ENCODE results near the gene NAA38. TPM values are rescaled to one million over a fixed set of nuclear protein-coding genes. Genes with fewer than 3 reads are reported as not detected.
A peak's percentile ranks its signal among the peaks of the same experiment; 100 is the strongest.

The NAA38 gene
- total RNA-seq, 1 donor from 2014 or later = 52.6 TPM

- H3K36me3 Mint-ChIP-seq (ENCODE audit: low read depth) = peaks cover 21% of the 10 kb centered on the region
- H3K27me3 Mint-ChIP-seq (ENCODE audit: low read depth) = no peaks in the 10 kb centered on the region
- H3K4me1 Mint-ChIP-seq (ENCODE audit: low read depth) = peaks cover 49% of the 10 kb centered on the region
- peak overlapping the region; percentile 94 for H3K27ac Mint-ChIP-seq
- H3K4me3 Mint-ChIP-seq (ENCODE audit: low read depth) = peak overlapping the region; percentile 90
- intact Hi-C loops (cut with micrococcal nuclease) = loop anchor here (5.0 kb wide), 3 partner anchors 91 to 281 kb away; partner anchors contain the start of genes CNTROB, HES7, TP53 and TRAPPC1
- no peaks in the 10 kb centered on the region for H3K9me3 Mint-ChIP-seq
- no peak for DNase-seq (ENCODE audit: low spot score)
Measured at GRCh38 chr17:7840875-7841274, 16.5 kb downstream of the NAA38 start.

GRCh38 chr17:7840441-7840840 lies 16.9 kb downstream of the NAA38 start:
- Mint-ChIP-seq H3K4me3 (ENCODE audit: low read depth) (peak overlapping the region; percentile 90), H3K27ac (peak overlapping the region; percentile 94), H3K4me1 (ENCODE audit: low read depth) (peaks cover 46% of the 10 kb centered on the region), H3K27me3 (ENCODE audit: low read depth) (no peaks in the 10 kb centered on the region), H3K36me3 (ENCODE audit: low read depth) (peaks cover 17% of the 10 kb centered on the region), H3K9me3 (no peaks in the 10 kb centered on the region)
- DNase-seq (ENCODE audit: low spot score) = no peak
- intact Hi-C loops (cut with micrococcal nuclease) = loop anchor here (5.0 kb wide), 3 partner anchors 92 to 282 kb away; partner anchors contain the start of genes CNTROB, HES7, TP53 and TRAPPC1

GRCh38 chr17:7839876-7840261 lies 17.5 kb downstream of the NAA38 start:
- H3K27ac Mint-ChIP-seq = no peak overlapping the region
- H3K27me3 Mint-ChIP-seq (ENCODE audit: low read depth) = no peaks in the 10 kb centered on the region
- peaks cover 11% of the 10 kb centered on the region for H3K36me3 Mint-ChIP-seq (ENCODE audit: low read depth)
- H3K4me3 Mint-ChIP-seq (ENCODE audit: low read depth) = peak overlapping the region; percentile 90
- no peak for DNase-seq (ENCODE audit: low spot score)
- intact Hi-C loops (cut with micrococcal nuclease) = loop anchor here (5.0 to 10.0 kb wide), 4 partner anchors 92 to 355 kb away; partner anchors contain the start of genes CNTROB, HES7, POLR2A and SLC35G6
- H3K9me3 Mint-ChIP-seq = no peaks in the 10 kb centered on the region
- H3K4me1 Mint-ChIP-seq (ENCODE audit: low read depth) = peaks cover 46% of the 10 kb centered on the region

GRCh38 chr17:7839190-7839875 lies 18.0 kb downstream of the NAA38 start:
- Mint-ChIP-seq H3K27ac (no peak overlapping the region), H3K27me3 (ENCODE audit: low read depth) (no peaks in the 10 kb centered on the region), H3K9me3 (no peaks in the 10 kb centered on the region), H3K4me1 (ENCODE audit: low read depth) (peaks cover 48% of the 10 kb centered on the region), H3K4me3 (ENCODE audit: low read depth) (peak overlapping the region; percentile 19), H3K36me3 (ENCODE audit: low read depth) (peaks cover 10% of the 10 kb centered on the region)
- no peak for DNase-seq (ENCODE audit: low spot score)
- intact Hi-C loops (cut with micrococcal nuclease) = loop anchor here (10.0 kb wide), 1 partner anchor 355 kb away; the partner anchor contains the start of genes POLR2A and SLC35G6

- peak overlapping the region; percentile 84 for H3K4me3 Mint-ChIP-seq (ENCODE audit: low read depth)
- peak overlapping the region; percentile 43 for H3K27ac Mint-ChIP-seq
- no peak for DNase-seq (ENCODE audit: low spot score)
- intact Hi-C loops (cut with micrococcal nuclease) = loop anchor here (10.0 kb wide), 1 partner anchor 354 kb away; the partner anchor contains the start of genes POLR2A and SLC35G6
- peaks cover 10% of the 10 kb centered on the region for H3K36me3 Mint-ChIP-seq (ENCODE audit: low read depth)
- no peaks in the 10 kb centered on the region for H3K27me3 Mint-ChIP-seq (ENCODE audit: low read depth)
- no peaks in the 10 kb centered on the region for H3K9me3 Mint-ChIP-seq
- peaks cover 51% of the 10 kb centered on the region for H3K4me1 Mint-ChIP-seq (ENCODE audit: low read depth)
Measured at GRCh38 chr17:7838090-7839075, 19.0 kb downstream of the NAA38 start.

- intact Hi-C loops (cut with micrococcal nuclease) = loop anchor here (10.0 kb wide), 1 partner anchor 353 kb away; the partner anchor contains the start of genes POLR2A and SLC35G6
- no peak for DNase-seq (ENCODE audit: low spot score)
- H3K4me1 Mint-ChIP-seq (ENCODE audit: low read depth) = peaks cover 55% of the 10 kb centered on the region
- peak overlapping the region; percentile 72 for H3K27ac Mint-ChIP-seq
- no peaks in the 10 kb centered on the region for H3K9me3 Mint-ChIP-seq
- H3K27me3 Mint-ChIP-seq (ENCODE audit: low read depth) = peaks cover 4% of the 10 kb centered on the region
- H3K36me3 Mint-ChIP-seq (ENCODE audit: low read depth) = peaks cover 10% of the 10 kb centered on the region
- H3K4me3 Mint-ChIP-seq (ENCODE audit: low read depth) = peak overlapping the region; percentile 84
Measured at GRCh38 chr17:7837408-7838088, 19.8 kb downstream of the NAA38 start.

GRCh38 chr17:7836596-7837407 lies 20.6 kb downstream of the NAA38 start:
- Mint-ChIP-seq H3K27me3 (ENCODE audit: low read depth) (peaks cover 7% of the 10 kb centered on the region), H3K4me3 (ENCODE audit: low read depth) (peak overlapping the region; percentile 84), H3K36me3 (ENCODE audit: low read depth) (peaks cover 10% of the 10 kb centered on the region), H3K27ac (peak overlapping the region; percentile 72), H3K4me1 (ENCODE audit: low read depth) (peaks cover 55% of the 10 kb centered on the region), H3K9me3 (no peaks in the 10 kb centered on the region)
- DNase-seq (ENCODE audit: low spot score) = peak; percentile 40
- intact Hi-C loops (cut with micrococcal nuclease) = loop anchor here (10.0 kb wide), 1 partner anchor 352 kb away; the partner anchor contains the start of genes POLR2A and SLC35G6

- H3K9me3 Mint-ChIP-seq = no peaks in the 10 kb centered on the region
- H3K27ac Mint-ChIP-seq = peak overlapping the region; percentile 79
- peaks cover 9% of the 10 kb centered on the region for H3K27me3 Mint-ChIP-seq (ENCODE audit: low read depth)
- intact Hi-C loops (cut with micrococcal nuclease) = loop anchor here (1.0 to 10.0 kb wide), 6 partner anchors 8 to 351 kb away; partner anchors contain the start of genes NAA38, POLR2A and SLC35G6
- H3K36me3 Mint-ChIP-seq (ENCODE audit: low read depth) = peaks cover 10% of the 10 kb centered on the region
- H3K4me1 Mint-ChIP-seq (ENCODE audit: low read depth) = peaks cover 50% of the 10 kb centered on the region
- no peak for DNase-seq (ENCODE audit: low spot score)
- H3K4me3 Mint-ChIP-seq (ENCODE audit: low read depth) = peak overlapping the region; percentile 84
Measured at GRCh38 chr17:7835814-7836595, 21.4 kb downstream of the NAA38 start.

GRCh38 chr17:7834957-7835813 lies 22.2 kb downstream of the NAA38 start:
- DNase-seq (ENCODE audit: low spot score) = peak; percentile 80
- Mint-ChIP-seq H3K27me3 (ENCODE audit: low read depth) (peaks cover 11% of the 10 kb centered on the region), H3K9me3 (no peaks in the 10 kb centered on the region), H3K27ac (peak overlapping the region; percentile 89), H3K36me3 (ENCODE audit: low read depth) (peaks cover 4% of the 10 kb centered on the region), H3K4me1 (ENCODE audit: low read depth) (peaks cover 42% of the 10 kb centered on the region), H3K4me3 (ENCODE audit: low read depth) (peak overlapping the region; percentile 91)
- intact Hi-C loops (cut with micrococcal nuclease) = loop anchor here (1.0 to 10.0 kb wide), 7 partner anchors 9 to 350 kb away; partner anchors contain the start of genes NAA38, POLR2A and SLC35G6

- no peaks in the 10 kb centered on the region for H3K36me3 Mint-ChIP-seq (ENCODE audit: low read depth)
- H3K4me3 Mint-ChIP-seq (ENCODE audit: low read depth) = peak overlapping the region; percentile 91
- intact Hi-C loops (cut with micrococcal nuclease) = loop anchor here (1.0 to 10.0 kb wide), 4 partner anchors 12 to 350 kb away; partner anchors contain the start of genes POLR2A and SLC35G6
- H3K27me3 Mint-ChIP-seq (ENCODE audit: low read depth) = peaks cover 11% of the 10 kb centered on the region
- H3K27ac Mint-ChIP-seq = peak overlapping the region; percentile 89
- H3K9me3 Mint-ChIP-seq = no peaks in the 10 kb centered on the region
- DNase-seq (ENCODE audit: low spot score) = no peak
- H3K4me1 Mint-ChIP-seq (ENCODE audit: low read depth) = peaks cover 35% of the 10 kb centered on the region
Measured at GRCh38 chr17:7834542-7834956, 22.8 kb downstream of the NAA38 start.

Measured in activated T-helper 2 cell treated with anti-CD3 and anti-CD28 coated beads, Interferon-gamma antibody, Interleukin-2, Interleukin-4, amounts not matched to agents 10 μg/mL and 5 μg/mL and 100 μg/mL, durations not matched to agents 14 hours and 24 hours and 36 hours (primary cell).